GM18502 (cell line): ENCODE results near the gene PCBP3.
"Not testable (repeated sequence)": the region's sequence is repeated elsewhere in the genome, so short reads cannot be mapped to it uniquely, and the experiment has no call there.

Experiments used
- ATAC-seq: cut with Tn5 transposase; IDR thresholded peaks from one replicate; pipeline ENCODE4 v1.9.1; 2021; ENCODE audit warnings: mild to moderate bottlenecking; ENCODE audit not compliant: unreplicated experiment, poor library complexity

The PCBP3 gene

GRCh38 chr21:45661913-45662622, 18.5 kb downstream of the PCBP3 start:
- ATAC-seq: not testable (repeated sequence)

- ATAC-seq: not testable (repeated sequence)
Observed at GRCh38 chr21:45662623-45663245, 19.2 kb downstream of the PCBP3 start.

- no peak for ATAC-seq
Observed at GRCh38 chr21:45669382-45669781, 25.9 kb downstream of the PCBP3 start.

GRCh38 chr21:45670731-45671130, 27.2 kb downstream of the PCBP3 start:
- ATAC-seq: no peak

GRCh38 chr21:45678790-45679189, 35.3 kb downstream of the PCBP3 start:
- ATAC-seq: not testable (repeated sequence)

- no peak for ATAC-seq
Observed at GRCh38 chr21:45680215-45680614, 36.7 kb downstream of the PCBP3 start.

GRCh38 chr21:45695086-45695485, 51.6 kb downstream of the PCBP3 start:
- ATAC-seq: no peak

GRCh38 chr21:45698493-45699184, 55.1 kb downstream of the PCBP3 start:
- no peak for ATAC-seq

GRCh38 chr21:45699251-45699942, 55.9 kb downstream of the PCBP3 start:
- ATAC-seq: no peak

- ATAC-seq: no peak
Observed at GRCh38 chr21:45699966-45700365, 56.4 kb downstream of the PCBP3 start.

- ATAC-seq: no peak
Observed at GRCh38 chr21:45700461-45700860, 56.9 kb downstream of the PCBP3 start.

GRCh38 chr21:45704311-45705108, 61.0 kb downstream of the PCBP3 start:
- ATAC-seq: no peak

- ATAC-seq: no peak
Observed at GRCh38 chr21:45706299-45706698, 62.8 kb downstream of the PCBP3 start.

GRCh38 chr21:45709173-45709572, 65.6 kb downstream of the PCBP3 start:
- ATAC-seq: no peak

- no peak for ATAC-seq
Observed at GRCh38 chr21:45709696-45710268, 66.3 kb downstream of the PCBP3 start.

- not testable (repeated sequence) for ATAC-seq
Observed at GRCh38 chr21:45710306-45710705, 66.8 kb downstream of the PCBP3 start.

GRCh38 chr21:45713613-45714012, 70.1 kb downstream of the PCBP3 start:
- no peak for ATAC-seq

- ATAC-seq: no peak
Observed at GRCh38 chr21:45715441-45715840, 71.9 kb downstream of the PCBP3 start.

GRCh38 chr21:45718413-45718812, 74.9 kb downstream of the PCBP3 start:
- no peak for ATAC-seq
